H1 (cell line): ENCODE data around the gene C3orf18. TPM values are rescaled to one million over a fixed set of nuclear protein-coding genes. Genes with fewer than 3 reads are reported as not detected.
A peak's percentile ranks its signal among the peaks of the same experiment; 100 is the strongest.

Experiments
- CTCF ChIA-PET: fragments of 300-600 bp; sonication (Branson Sonifier 250); formaldehyde crosslinking; loops from one replicate; lab custom pipeline; 2021; ENCODE audit not compliant: partially characterized antibody; lab: Charles Lee
- POLR2A ChIA-PET: fragments of 300-600 bp; sonication (Branson Sonifier 250); formaldehyde crosslinking; loops from one replicate; lab custom pipeline; 2021; ENCODE audit warnings: inconsistent platforms; ENCODE audit not compliant: partially characterized antibody; lab: Charles Lee
- DNase-seq, 2 experiments: peaks; one replicate each; pipeline versions ENCODE4 v3.0.0 to v3.0.0-alpha.2; 2010 to 2022; ENCODE audit warnings: low spot score in 2 of 2, low read depth in 1 of 2, mixed read lengths in 1 of 2
- FAIRE-seq: peaks from 2 replicates; lab custom pipeline; 2011; peaks lifted over from hg19 to GRCh38; lab: Jason Lieb, UNC
- H2AFZ ChIP-seq: 2 replicates; pipeline ENCODE4 v1.8.1; 2012; ENCODE audit warnings: low read length, inconsistent platforms
- H2AK5ac ChIP-seq: 2 replicates; pipeline ENCODE4 v1.6.1; 2013; ENCODE audit warnings: low read depth, low read length
- H2BK120ac ChIP-seq: replicated peaks from 2 replicates; pipeline ENCODE3; 2013; ENCODE audit warnings: low read depth, low read length, inconsistent platforms
- H2BK12ac ChIP-seq: 2 replicates; pipeline ENCODE4 v1.6.1; 2013; ENCODE audit warnings: low read depth, low read length
- H2BK15ac ChIP-seq: 2 replicates; pipeline ENCODE4 v1.6.1; 2013; ENCODE audit warnings: low read length
- H2BK20ac ChIP-seq: 2 replicates; pipeline ENCODE4 v1.6.1; 2013; ENCODE audit warnings: low read length
- H2BK5ac ChIP-seq: 2 replicates; pipeline ENCODE4 v1.6.1; 2013; ENCODE audit warnings: low read depth, low read length
- H3K14ac ChIP-seq: 2 replicates; pipeline ENCODE4 v1.6.1; 2013; ENCODE audit warnings: inconsistent platforms; ENCODE audit not compliant: insufficient read length
- H3K18ac ChIP-seq: 2 replicates; pipeline ENCODE4 v1.6.1; 2013; ENCODE audit warnings: low read length; ENCODE audit errors: extremely low read depth
- H3K23ac ChIP-seq: 2 replicates; pipeline ENCODE4 v1.6.1; 2013; ENCODE audit warnings: inconsistent platforms; ENCODE audit not compliant: insufficient read length
- H3K23me2 ChIP-seq: 2 replicates; pipeline ENCODE4 v1.6.1; 2013; ENCODE audit warnings: low read depth, low read length
- H3K27ac ChIP-seq: 2 replicates; pipeline ENCODE4 v1.6.1; 2011; ENCODE audit warnings: low read depth, low read length, inconsistent platforms
- H3K27me3 ChIP-seq, 4 experiments: replicated peaks in 1 of 4; 1 replicate in 1 of 4; 2 replicates in 3 of 4; pipeline versions ENCODE4 v1.6.1 to v1.8.1; 2011 to 2013; ENCODE audit warnings: low read length in 3 of 4, mild to moderate bottlenecking in 3 of 4, inconsistent platforms in 2 of 4, mixed read lengths in 2 of 4, moderate library complexity in 1 of 4; ENCODE audit not compliant: control insufficient read depth in 3 of 4, insufficient read depth in 3 of 4; ENCODE audit errors: extremely low read depth in 1 of 4
- H3K36me3 ChIP-seq, 4 experiments: 2 replicates each; pipeline versions ENCODE4 v1.6.1 to v1.8.1; 2011 to 2013; ENCODE audit warnings: mild to moderate bottlenecking in 4 of 4, low read length in 3 of 4, moderate library complexity in 2 of 4, control low read depth in 1 of 4, inconsistent platforms in 1 of 4; ENCODE audit not compliant: insufficient read depth in 4 of 4, control insufficient read depth in 2 of 4
- H3K4ac ChIP-seq: replicated peaks from 2 replicates; pipeline ENCODE3; 2013; ENCODE audit warnings: low read length, low read depth, mixed read lengths, inconsistent platforms; ENCODE audit not compliant: insufficient read length
- H3K4me1 ChIP-seq, 4 experiments: replicated peaks in 1 of 4; 1 replicate in 1 of 4; 2 replicates in 3 of 4; pipeline versions ENCODE4 v1.6.1 to v1.8.1; 2011 to 2013; ENCODE audit warnings: low read length in 3 of 4, inconsistent platforms in 2 of 4, mixed read lengths in 1 of 4; ENCODE audit not compliant: insufficient read depth in 4 of 4, control insufficient read depth in 3 of 4
- H3K4me2 ChIP-seq, 2 experiments: 2 replicates each; pipeline versions ENCODE4 v1.6.1 to v1.8.1; 2011 to 2013; ENCODE audit warnings: low read depth in 2 of 2, low read length in 2 of 2, control low read depth in 1 of 2, inconsistent platforms in 1 of 2, mild to moderate bottlenecking in 1 of 2; ENCODE audit not compliant: insufficient read depth in 1 of 2
- H3K4me3 ChIP-seq, 4 experiments: fragments of 200-600, 300-600 bp in 1 of 4; sonication (generic), shearing (Covaris generic), sonication (Bioruptor Twin) in 1 of 4; 2 replicates each; pipeline versions ENCODE4 v1.5.1 to v1.8.1; 2011 to 2016; ENCODE audit warnings: low read length in 4 of 4, low read depth in 3 of 4, control low read depth in 2 of 4, inconsistent platforms in 2 of 4, mild to moderate bottlenecking in 2 of 4, mixed read lengths in 1 of 4, moderate library complexity in 1 of 4; ENCODE audit not compliant: insufficient read depth in 2 of 4; ENCODE audit errors: extremely low read depth in 1 of 4
- H3K56ac ChIP-seq: replicated peaks from 2 replicates; pipeline ENCODE3; 2013; ENCODE audit warnings: low read depth, mild to moderate bottlenecking, mixed read lengths, low read length, inconsistent platforms; ENCODE audit not compliant: insufficient read length
- H3K79me1 ChIP-seq: 2 replicates; pipeline ENCODE4 v1.6.1; 2013; ENCODE audit warnings: low read depth, low read length, control low read depth
- H3K79me2 ChIP-seq, 2 experiments: 2 replicates each; pipeline versions ENCODE4 v1.6.1 to v1.8.1; 2012 to 2013; ENCODE audit warnings: low read length in 2 of 2, mild to moderate bottlenecking in 2 of 2, inconsistent platforms in 1 of 2; ENCODE audit not compliant: insufficient read depth in 2 of 2, control insufficient read depth in 1 of 2
- H3K9ac ChIP-seq, 4 experiments: replicated peaks in 1 of 4; 1 replicate in 1 of 4; 2 replicates in 3 of 4; pipeline versions ENCODE4 v1.6.1 to v1.8.1; 2011 to 2013; ENCODE audit warnings: low read depth in 3 of 4, low read length in 3 of 4, control low read depth in 2 of 4, mild to moderate bottlenecking in 2 of 4, moderate library complexity in 2 of 4, inconsistent platforms in 1 of 4; ENCODE audit errors: extremely low read depth in 1 of 4
- H3K9me3 ChIP-seq, 2 experiments: 2 replicates each; pipeline versions ENCODE4 v1.6.1 to v1.8.1; 2012 to 2013; ENCODE audit warnings: mild to moderate bottlenecking in 2 of 2, moderate library complexity in 2 of 2, control low read depth in 1 of 2, inconsistent platforms in 1 of 2, low read depth in 1 of 2, low read length in 1 of 2, mixed read lengths in 1 of 2; ENCODE audit not compliant: insufficient read depth in 2 of 2
- H4K20me1 ChIP-seq, 2 experiments: replicated peaks in 1 of 2; 2 replicates each; pipeline versions ENCODE3 to v1.8.1; 2011 to 2013; ENCODE audit warnings: inconsistent platforms in 2 of 2, low read length in 2 of 2, mild to moderate bottlenecking in 1 of 2; ENCODE audit not compliant: insufficient read depth in 2 of 2, control insufficient read depth in 1 of 2
- H4K5ac ChIP-seq: 2 replicates; pipeline ENCODE4 v1.6.1; 2013; ENCODE audit warnings: low read length, low read depth, mixed read lengths, inconsistent platforms; ENCODE audit not compliant: insufficient read length
- H4K8ac ChIP-seq: 2 replicates; pipeline ENCODE4 v1.8.0; 2013; ENCODE audit warnings: mild to moderate bottlenecking, moderate library complexity, low read length, inconsistent platforms; ENCODE audit not compliant: insufficient read depth; ENCODE audit errors: extremely low read depth
- H4K91ac ChIP-seq: replicated peaks from 2 replicates; pipeline ENCODE3; 2013; ENCODE audit warnings: low read length, mixed read lengths, inconsistent platforms; ENCODE audit not compliant: insufficient read length
- BCL11A ChIP-seq, 2 experiments: IDR thresholded peaks; one replicate each; pipeline ENCODE4 v1.6.1; 2011; ENCODE audit warnings: low read depth in 2 of 2, low read length in 2 of 2, mild to moderate bottlenecking in 2 of 2
- CTCF ChIP-seq, 3 experiments: IDR thresholded peaks; 1 replicate in 2 of 3; 2 replicates in 1 of 3; pipeline versions ENCODE4 v1.5.1 to v1.6.1; 2011; ENCODE audit warnings: low read length in 3 of 3, mild to moderate bottlenecking in 3 of 3, inconsistent platforms in 2 of 3, low read depth in 1 of 3, moderate library complexity in 1 of 3; ENCODE audit not compliant: insufficient read depth in 1 of 3; ENCODE audit errors: control extremely low read depth in 1 of 3
- EGR1 ChIP-seq: IDR thresholded peaks from 2 replicates; pipeline ENCODE4 v1.6.1; 2011; ENCODE audit warnings: low read depth, low read length, borderline replicate concordance
- EZH2 ChIP-seq: fragments of 200-600 bp; sonication (generic); IDR thresholded peaks from 2 replicates; pipeline ENCODE4 v1.7.1; 2012; ENCODE audit warnings: low read depth, mild to moderate bottlenecking, moderate library complexity, low read length, inconsistent platforms; ENCODE audit not compliant: severe bottlenecking
- HDAC6 ChIP-seq: IDR thresholded peaks from one replicate; pipeline ENCODE4 v1.7.1; 2012; ENCODE audit warnings: low read depth, mild to moderate bottlenecking, inconsistent platforms, low read length, moderate library complexity
- POLR2A ChIP-seq, 2 experiments: IDR thresholded peaks; 1 replicate in 1 of 2; 2 replicates in 1 of 2; pipeline ENCODE4 v1.6.1; 2011; ENCODE audit warnings: low read depth in 2 of 2, low read length in 2 of 2, mild to moderate bottlenecking in 2 of 2; ENCODE audit errors: control extremely low read depth in 1 of 2
- SIN3A ChIP-seq, 2 experiments: IDR thresholded peaks in 1 of 2; conservative IDR thresholded peaks in 1 of 2; 2 replicates each; pipeline ENCODE4 v1.6.1; 2011 to 2012; ENCODE audit warnings: low read length in 2 of 2, improper control_type of control experiment in 1 of 2, low read depth in 1 of 2, mild to moderate bottlenecking in 1 of 2
- SP2 ChIP-seq: IDR thresholded peaks from 2 replicates; pipeline ENCODE4 v1.6.1; 2012; ENCODE audit warnings: mild to moderate bottlenecking, low read length, inconsistent platforms
- SUZ12 ChIP-seq: fragments of 200-600 bp; sonication (generic); IDR thresholded peaks from 2 replicates; pipeline ENCODE4 v1.6.1; 2012; ENCODE audit warnings: mild to moderate bottlenecking, inconsistent platforms, low read length, moderate library complexity, mixed read lengths
- TCF12 ChIP-seq: IDR thresholded peaks from 2 replicates; pipeline ENCODE4 v1.6.1; 2011; ENCODE audit warnings: low read depth, mild to moderate bottlenecking, low read length
- WGBS, 2 experiments: shearing (Covaris generic) in 1 of 2; methylation state at CpG; one replicate each; pipeline versions ENCODE4 v1.1.6 to v1.1.7; 2013 to 2015; ENCODE audit warnings: low lambda C conversion rate in 2 of 2, mixed read lengths in 2 of 2, inconsistent platforms in 1 of 2, low coverage in 1 of 2, missing lambda C conversion rate in 1 of 2; ENCODE audit not compliant: insufficient replicate concordance in 2 of 2, insufficient coverage in 1 of 2, insufficient read length in 1 of 2; ENCODE audit errors: extremely low coverage in 1 of 2, missing lambda C conversion rate in 1 of 2; 5-methylcytosine and 5-hydroxymethylcytosine counted together
- polyA plus RNA-seq, 7 experiments: library from polyadenylated mRNA; depleted of rRNA in 3 of 7; stranded (reverse) in 5 of 7; unstranded in 2 of 7; fragments of >200 nt in 5 of 7; fragments of 200-250 nt in 2 of 7; gene quantifications; 1 replicate in 5 of 7; 2 replicates in 1 of 7; 4 replicates in 1 of 7; pipeline versions ENCODE4 v1.2.1 to v1.2.3, GENCODE V29; 2011 to 2013; ENCODE audit warnings: missing spikeins in 2 of 7, mixed read lengths in 2 of 7
- total RNA-seq: library from RNA; stranded (reverse); fragmentation: NEBNext Ultra II Directional; extraction: Animal tissue kit (Norgen Biotek cat#: 25700); gene quantifications from 2 replicates; pipeline ENCODE4 v1.2.1, GENCODE V29; 2021

The C3orf18 gene
- total and polyA plus RNA-seq, 2 of the 8 experiments (the other 6 are each of a cell fraction or from before 2014, with no cell fraction given) = 7.5 to 15.0 TPM

DNA sequence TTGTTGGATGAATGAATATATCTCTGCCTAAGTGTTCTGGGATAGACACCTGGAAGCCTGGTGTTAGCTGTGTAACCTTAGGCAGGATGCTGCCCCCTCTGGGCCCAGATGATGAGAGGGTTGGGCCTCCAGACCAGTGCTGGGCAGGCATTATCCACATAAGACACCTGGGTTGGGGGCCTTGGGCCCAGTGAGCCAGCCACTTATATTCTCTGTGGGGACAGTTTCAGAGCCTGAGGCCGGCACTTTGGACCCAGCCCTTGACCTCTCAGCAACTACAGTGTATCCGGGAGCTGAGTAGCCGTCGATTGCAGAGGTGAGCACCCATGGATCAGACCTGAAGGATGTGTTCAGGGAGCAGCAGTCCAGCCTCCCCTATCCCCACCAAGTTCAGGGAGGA is 3.9 kb upstream of the C3orf18 start:
- Histone ChIP-seq H3K79me2 (no peaks in the 10 kb centered on the region), H3K23ac (no peak overlapping the region), H3K18ac (no peak overlapping the region), H3K56ac (no peak overlapping the region), H2AK5ac (no peak overlapping the region), H2BK120ac (no peak overlapping the region), H2BK5ac (no peak overlapping the region), H3K4me1 (peaks cover 0 to 6% (median 4%) of the 10 kb centered on the region in 4 experiments; a peak in 5 of 7 replicates), H3K23me2 (peaks cover 15% of the 10 kb centered on the region; the same call in 1 of the 2 replicates), H4K91ac (peak overlapping the region; percentile 70), H4K8ac (no peak overlapping the region), H2BK12ac (no peak overlapping the region), H4K5ac (no peak overlapping the region), H3K36me3 (no peaks in the 10 kb centered on the region), H3K4me3 (no peak overlapping the region), H3K9ac (no peak overlapping the region), H3K14ac (no peak overlapping the region), H3K4me2 (no peak overlapping the region), H3K27me3 (peaks cover 0 to 6% (median 5%) of the 10 kb centered on the region in 4 experiments; a peak in 4 of 7 replicates), H2BK15ac (no peak overlapping the region), H3K4ac (no peak overlapping the region), H4K20me1 (no peaks in the 10 kb centered on the region), H2AFZ (no peak overlapping the region), H3K9me3 (no peaks in the 10 kb centered on the region), H3K79me1 (no peaks in the 10 kb centered on the region; the same call in 1 of the 2 replicates), H2BK20ac (no peak overlapping the region), H3K27ac (no peak overlapping the region)
- POLR2A ChIA-PET = interaction anchor here (0.8 kb wide), 1 partner anchor 27 kb away, joined by 3 read pairs; no protein-coding TSS in a partner anchor
- DNase-seq (no peak), FAIRE-seq (no peak)
- CTCF ChIA-PET = interaction anchor here (0.9 to 46.5 kb wide), 18 partner anchors 9 to 201 kb away, joined by 3 to 863 read pairs (median 4); partner anchors contain the start of genes CISH and MAPKAPK3
- WGBS, 2 experiments = 83% methylated on average over 4 of the region's 4 CpGs; no CpG with 5 or more reads in 1 of the 2 experiments
- TF ChIP-seq TCF12 (no peak), HDAC6 (no peak), EGR1 (no peak), SUZ12 (no peak), SIN3A (conservative IDR thresholded peaks at IDR 0.05 in 1 of 2, IDR thresholded peaks at IDR 0.05 in 1 of 2; ENCODE audit: low read depth in 1 of 2, low read length in 2 of 2) (no peak), EZH2 (no peak), BCL11A (IDR thresholded peaks at IDR 0.05; ENCODE audit: low read depth in 2 of 2, low read length in 2 of 2) (no peak), SP2 (no peak), CTCF (IDR thresholded peaks at IDR 0.05; ENCODE audit: control extremely low read depth in 1 of 3, insufficient read depth in 1 of 3, low read depth in 1 of 3, low read length in 3 of 3) (no peak), POLR2A (IDR thresholded peaks at IDR 0.05; ENCODE audit: control extremely low read depth in 1 of 2, low read depth in 2 of 2, low read length in 2 of 2) (no peak)
